AG04449 (cell line): ENCODE measurements around the gene UGT1A4.
"Not testable (repeated sequence)": the region's sequence is repeated elsewhere in the genome, so short reads cannot be mapped to it uniquely, and the experiment has no call there.

Experiments used
- CTCF ChIA-PET: fragments of 350-600 bp; formaldehyde crosslinking; extraction: SDS; loops from one replicate; lab custom pipeline; 2021; ENCODE audit warnings: antibody characterized with exemption; lab: Yijun Ruan, JAX
- POLR2A ChIA-PET: fragments of 400-600, 350-600 bp; formaldehyde crosslinking; extraction: SDS; loops from one replicate; lab custom pipeline; 2020; ENCODE audit warnings: antibody characterized with exemption, inconsistent platforms; lab: Yijun Ruan, JAX
- DNase-seq: peaks from one replicate; pipeline ENCODE4 v3.0.0-alpha.2; 2010; ENCODE audit warnings: low read depth, low spot score
- H3K4me3 ChIP-seq: 2 replicates; pipeline ENCODE4 v1.5.1; 2011; ENCODE audit warnings: low read depth, mild to moderate bottlenecking, control low read depth, low read length
- CTCF ChIP-seq: IDR thresholded peaks from one replicate; pipeline ENCODE4 v1.5.1; 2011; ENCODE audit warnings: mild to moderate bottlenecking, moderate library complexity, low read length, control low read depth, inconsistent platforms; ENCODE audit not compliant: insufficient read depth; ENCODE audit errors: missing control alignments

The UGT1A4 gene

GRCh38 chr2:233712611-233713261 lies 5.8 kb upstream of the UGT1A4 start, which contains the start of gene UGT1A5:
Gene UGT1A5 (plus strand): TSS chr2:233712907. CDS start chr2:233712992, 85 bp downstream.
- ChIA-PET POLR2A (no interaction called here), CTCF (interaction anchor here (0.7 to 3.2 kb wide), 13 partner anchors 8 to 283 kb away, joined by 3 to 50 read pairs (median 4); no protein-coding TSS in a partner anchor)
- no peak for TF ChIP-seq CTCF
- H3K4me3 ChIP-seq = no peak within 1 kb of the TSS
- no peak for DNase-seq

GRCh38 chr2:233713262-233713615 lies 5.3 kb upstream of the UGT1A4 start:
- DNase-seq = no peak
- POLR2A ChIA-PET = no interaction called here
- no peak for TF ChIP-seq CTCF
- CTCF ChIA-PET = interaction anchor here (0.7 to 3.2 kb wide), 4 partner anchors 8 to 265 kb away, joined by 3 to 50 read pairs (median 10); no protein-coding TSS in a partner anchor
- no peak overlapping the region for H3K4me3 ChIP-seq

- H3K4me3 ChIP-seq = no peak overlapping the region
- DNase-seq = no peak
- TF ChIP-seq CTCF = no peak
- ChIA-PET CTCF (interaction anchor here (2.1 kb wide), 1 partner anchor 266 kb away, joined by 12 read pairs; no protein-coding TSS in a partner anchor), POLR2A (no interaction called here)
Measured at GRCh38 chr2:233714121-233714520, 4.4 kb upstream of the UGT1A4 start.

- ChIA-PET CTCF (no interaction called here), POLR2A (no interaction called here)
- DNase-seq = no peak
- H3K4me3 ChIP-seq = no peak within 1 kb of the TSS
- no peak for TF ChIP-seq CTCF
Measured at GRCh38 chr2:233728723-233729301, 10.3 kb downstream of the UGT1A4 start, which contains the start of gene UGT1A3. Gene UGT1A3 (plus strand): TSS chr2:233729042. CDS start chr2:233729127, 85 bp downstream.

- POLR2A ChIA-PET, DNase-seq: not testable (repeated sequence)
- CTCF ChIA-PET = interaction anchor here (0.6 kb wide), 1 partner anchor 22 kb away, joined by 3 read pairs; no protein-coding TSS in a partner anchor
Measured at GRCh38 chr2:233736868-233737653, 18.5 kb downstream of the UGT1A4 start.

GRCh38 chr2:233740870-233741269 lies 22.3 kb downstream of the UGT1A4 start:
- ChIA-PET POLR2A (no interaction called here), CTCF (no interaction called here)
- DNase-seq = no peak
- no peak overlapping the region for H3K4me3 ChIP-seq
- no peak for TF ChIP-seq CTCF

More at GRCh38 chr2:233736868-233737653, 18.5 kb downstream of the UGT1A4 start:
- not testable (repeated sequence) for H3K4me3 ChIP-seq
